Bronchial epithelial cell (primary cell): Measurements from ENCODE around the gene PPP2R5C. TPM values are rescaled to one million over a fixed set of nuclear protein-coding genes. Genes with fewer than 3 reads are reported as not detected.
A peak's percentile ranks its signal among the peaks of the same experiment; 100 is the strongest.

ENCODE experiments used
- DNase-seq: peaks from one replicate; pipeline ENCODE4 v3.0.0-alpha.2; 2010; ENCODE audit warnings: low read depth
- FAIRE-seq: peaks from 2 replicates; lab custom pipeline; 2011; peaks lifted over from hg19 to GRCh38; lab: Jason Lieb, UNC
- H3K27me3 ChIP-seq: 2 replicates; pipeline ENCODE4 v1.5.1; 2011; ENCODE audit warnings: low read length; ENCODE audit not compliant: control insufficient read depth, insufficient read depth
- H3K36me3 ChIP-seq: 2 replicates; pipeline ENCODE4 v1.5.1; 2011; ENCODE audit warnings: low read length; ENCODE audit not compliant: control insufficient read depth, insufficient read depth
- H3K4me3 ChIP-seq: 2 replicates; pipeline ENCODE4 v1.5.1; 2011; ENCODE audit warnings: mild to moderate bottlenecking, low read depth, low read length, control low read depth
- CTCF ChIP-seq: IDR thresholded peaks from 2 replicates; pipeline ENCODE4 v1.5.1; 2011; ENCODE audit warnings: mild to moderate bottlenecking, moderate library complexity, low read length, control low read depth, inconsistent platforms; ENCODE audit not compliant: insufficient read depth, severe bottlenecking
- total RNA-seq: library from RNA; depleted of rRNA; stranded (reverse); fragments of >200 nt; gene quantifications from 2 replicates; pipeline ENCODE4 v1.2.1, GENCODE V29; 2014

PPP2R5C gene
- total RNA-seq, 1 donor from 2014 or later: 71.3 TPM

DNA sequence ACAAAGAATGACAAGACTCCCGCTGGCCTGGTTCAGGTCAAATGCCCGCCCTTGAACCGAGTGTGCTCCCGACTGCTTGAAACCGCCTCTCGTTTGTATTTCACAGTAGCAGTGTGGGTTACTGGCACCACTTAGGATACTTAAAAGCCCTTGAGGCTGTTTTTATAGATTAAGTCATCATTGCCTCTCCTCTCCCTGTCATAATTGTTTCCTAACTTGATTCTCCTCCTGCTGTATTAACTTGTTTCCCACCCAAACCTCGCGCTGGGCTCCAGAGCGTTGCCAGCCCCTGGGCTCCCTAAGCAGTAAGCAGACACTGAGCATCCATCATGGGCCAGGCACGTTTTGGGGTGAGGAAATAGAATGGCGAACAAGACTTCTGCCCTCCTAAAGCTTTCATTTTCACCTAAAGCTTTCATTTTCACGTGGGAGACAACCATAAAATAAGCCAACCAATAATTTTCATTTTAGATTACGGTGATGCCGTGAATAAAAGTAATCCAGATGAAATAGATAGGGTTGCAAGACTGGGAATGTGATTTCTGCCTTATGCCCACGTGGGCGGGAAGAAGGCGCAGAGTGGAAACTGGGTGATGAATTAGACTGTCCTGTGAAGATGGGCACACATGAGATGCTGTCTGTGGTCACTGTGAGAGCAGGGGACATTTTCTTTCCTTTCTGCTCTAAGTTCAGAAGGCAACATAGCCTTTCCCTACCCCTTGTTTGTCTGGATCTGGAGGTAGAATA lies 97.5 kb downstream of the PPP2R5C start:
- Histone ChIP-seq H3K36me3 (peaks cover 7% of the 10 kb centered on the region), H3K4me3 (no peak overlapping the region), H3K27me3 (no peaks in the 10 kb centered on the region)
- FAIRE-seq (no peak), DNase-seq (peak; percentile 12)
- no peak for TF ChIP-seq CTCF

DNA sequence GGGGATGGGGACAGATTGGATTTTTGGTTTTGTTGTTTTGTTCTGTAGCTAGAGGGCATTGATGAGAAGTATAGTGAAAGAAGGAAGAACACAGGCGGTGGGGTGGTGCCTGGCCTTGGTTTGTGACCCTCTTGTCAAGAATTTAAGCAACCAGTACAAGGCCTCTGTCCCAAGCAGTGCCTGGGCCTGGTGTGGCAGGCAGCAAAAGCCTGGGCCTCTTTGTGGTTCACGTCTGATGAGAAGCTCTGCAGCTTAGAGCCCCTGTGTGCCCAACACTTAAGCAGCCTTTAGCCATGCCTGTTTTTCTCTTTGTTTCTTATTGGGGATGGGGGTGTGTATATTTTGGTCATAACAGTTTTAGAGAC lies 98.0 kb downstream of the PPP2R5C start:
- no peak for TF ChIP-seq CTCF
- DNase-seq: no peak
- FAIRE-seq: no peak
- Histone ChIP-seq H3K27me3 (no peaks in the 10 kb centered on the region), H3K36me3 (peaks cover 8% of the 10 kb centered on the region), H3K4me3 (no peak overlapping the region)

GRCh38 chr14:101859958-101860357 lies 98.4 kb downstream of the PPP2R5C start:
- DNase-seq (no peak), FAIRE-seq (no peak)
- Histone ChIP-seq H3K27me3 (no peaks in the 10 kb centered on the region), H3K36me3 (peaks cover 9% of the 10 kb centered on the region), H3K4me3 (no peak overlapping the region)
- TF ChIP-seq CTCF: no peak

GRCh38 chr14:101861464-101861863 lies 100.0 kb downstream of the PPP2R5C start:
- no peak for DNase-seq
- FAIRE-seq: no peak
- H3K36me3 ChIP-seq: peaks cover 9% of the 10 kb centered on the region

GRCh38 chr14:101862177-101862576 lies 100.7 kb downstream of the PPP2R5C start:
- H3K4me3 ChIP-seq: no peak overlapping the region
- DNase-seq: no peak
- TF ChIP-seq CTCF: no peak
- no peak for FAIRE-seq
- peaks cover 8% of the 10 kb centered on the region for H3K36me3 ChIP-seq
- no peaks in the 10 kb centered on the region for H3K27me3 ChIP-seq

More at GRCh38 chr14:101861464-101861863, 100.0 kb downstream of the PPP2R5C start:
- Histone ChIP-seq H3K27me3 (no peaks in the 10 kb centered on the region), H3K4me3 (no peak overlapping the region)
- TF ChIP-seq CTCF: no peak

DNA sequence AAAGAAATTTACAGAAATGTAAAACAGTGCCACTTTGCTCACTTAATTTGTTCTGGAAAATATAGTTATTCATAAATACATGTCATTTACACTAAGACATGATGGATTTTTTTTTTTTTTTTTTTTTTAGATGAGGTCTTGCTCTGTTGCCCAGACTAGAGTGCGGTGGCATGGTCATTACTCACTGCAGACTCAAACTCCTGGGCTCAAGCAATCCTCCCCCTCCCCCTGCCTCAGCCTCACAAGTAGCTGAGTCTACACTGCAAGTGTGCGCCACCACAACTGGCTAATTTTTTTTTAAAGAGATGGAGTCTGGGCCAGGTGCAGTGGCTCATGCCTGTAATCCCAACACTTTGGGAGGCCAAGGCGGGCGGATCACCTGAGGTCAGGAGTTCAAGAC lies 101.2 kb downstream of the PPP2R5C start:
- Histone ChIP-seq H3K4me3 (no peak overlapping the region), H3K27me3 (no peaks in the 10 kb centered on the region), H3K36me3 (peaks cover 5% of the 10 kb centered on the region)
- no peak for TF ChIP-seq CTCF
- FAIRE-seq (no peak), DNase-seq (no peak)
